Chondrocyte (in vitro differentiated cells): ENCODE measurements around the gene ZNF148. TPM values are rescaled to one million over a fixed set of nuclear protein-coding genes. Genes with fewer than 3 reads are reported as not detected.

Experiments
- DNase-seq: peaks from one replicate; pipeline ENCODE4 v3.0.0; 2021; ENCODE audit warnings: mixed read lengths, low spot score
- H3K27ac Mint-ChIP-seq: one replicate; pipeline ENCODE4 v1.8.0; 2021; ENCODE audit warnings: mild to moderate bottlenecking, moderate library complexity, mixed read lengths; ENCODE audit not compliant: unreplicated experiment
- H3K27me3 Mint-ChIP-seq: 2 replicates; pipeline ENCODE4 v1.8.0; 2021; ENCODE audit warnings: low read depth, mixed read lengths
- H3K36me3 Mint-ChIP-seq: 2 replicates; pipeline ENCODE4 v1.8.0; 2021; ENCODE audit warnings: low read depth, mixed read lengths
- H3K4me1 Mint-ChIP-seq: 2 replicates; pipeline ENCODE4 v1.8.0; 2021; ENCODE audit warnings: low read depth, mild to moderate bottlenecking, mixed read lengths
- H3K4me3 Mint-ChIP-seq: one replicate; pipeline ENCODE4 v1.8.0; 2021; ENCODE audit warnings: mild to moderate bottlenecking, moderate library complexity, mixed read lengths; ENCODE audit not compliant: unreplicated experiment
- H3K9me3 Mint-ChIP-seq: 2 replicates; pipeline ENCODE4 v1.8.0; 2021; ENCODE audit warnings: low read depth, mixed read lengths
- CTCF ChIP-seq: fragments of 200-600 bp; sonication (generic); IDR thresholded peaks from 2 replicates; pipeline ENCODE4 v1.5.0; 2021; ENCODE audit warnings: antibody characterized with exemption, mild to moderate bottlenecking, moderate library complexity
- total RNA-seq: library from RNA; stranded (reverse); gene quantifications from 3 replicates; pipeline ENCODE4 v1.2.1, GENCODE V29; 2021

The ZNF148 gene
- total RNA-seq, 1 donor from 2014 or later, result 45.9 TPM

DNA sequence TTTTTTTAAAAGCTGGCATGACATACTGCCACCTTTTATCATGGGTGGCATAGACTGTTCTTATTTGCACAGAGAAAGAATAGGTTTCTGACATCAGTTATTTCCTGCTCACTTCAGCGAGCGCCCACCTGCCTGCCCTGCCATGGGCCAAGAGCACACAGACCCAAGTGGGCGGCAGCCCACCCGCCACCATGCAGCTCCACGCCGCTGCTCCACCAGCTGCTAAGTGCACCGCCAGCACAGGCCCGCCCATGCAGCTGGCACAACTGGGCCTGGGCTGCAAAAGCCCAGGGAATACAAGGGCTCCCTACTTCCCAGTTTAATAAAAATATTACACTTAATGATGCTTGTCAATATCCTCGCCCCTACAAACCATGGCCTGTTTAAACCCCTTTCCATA lies 15.4 kb downstream of the ZNF148 start:
- peaks cover 40% of the 10 kb centered on the region for H3K4me1 Mint-ChIP-seq
- peaks cover 1% of the 10 kb centered on the region for H3K36me3 Mint-ChIP-seq
- H3K4me3 Mint-ChIP-seq, result no peak overlapping the region
- H3K9me3 Mint-ChIP-seq, result peaks cover 2% of the 10 kb centered on the region
- no peak overlapping the region for H3K27ac Mint-ChIP-seq
- no peak for DNase-seq
- H3K27me3 Mint-ChIP-seq, result no peaks in the 10 kb centered on the region
- no peak for TF ChIP-seq CTCF

DNA sequence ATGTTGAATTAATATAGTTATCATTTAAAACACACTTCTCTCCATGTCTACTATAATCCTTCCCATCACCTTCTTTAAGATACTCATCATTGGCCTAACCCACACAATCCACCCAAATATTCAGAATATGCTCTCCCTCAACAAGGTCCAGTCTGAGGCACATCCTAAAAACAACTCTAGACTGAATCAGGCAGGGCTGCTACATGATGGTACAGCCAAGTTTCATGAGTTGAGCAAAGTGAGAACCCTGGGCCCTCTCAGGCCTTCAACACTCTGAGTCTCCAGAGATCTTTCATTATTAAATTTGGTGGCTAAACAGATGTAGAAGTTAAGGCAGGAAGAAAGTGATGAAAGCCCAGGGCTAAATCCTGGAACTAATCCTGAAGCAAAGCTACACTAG lies 16.2 kb downstream of the ZNF148 start:
- H3K9me3 Mint-ChIP-seq, result peaks cover 2% of the 10 kb centered on the region
- no peak overlapping the region for H3K4me3 Mint-ChIP-seq
- DNase-seq, result no peak
- TF ChIP-seq CTCF, result no peak
- H3K27ac Mint-ChIP-seq, result no peak overlapping the region
- H3K36me3 Mint-ChIP-seq, result peaks cover 1% of the 10 kb centered on the region
- peaks cover 40% of the 10 kb centered on the region for H3K4me1 Mint-ChIP-seq
- H3K27me3 Mint-ChIP-seq, result no peaks in the 10 kb centered on the region

GRCh38 chr3:125357837-125358236 lies 17.3 kb downstream of the ZNF148 start:
- H3K4me1 Mint-ChIP-seq, result peaks cover 46% of the 10 kb centered on the region
- H3K36me3 Mint-ChIP-seq, result peaks cover under 1% of the 10 kb centered on the region
- H3K27ac Mint-ChIP-seq, result no peak overlapping the region
- DNase-seq, result no peak
- H3K27me3 Mint-ChIP-seq, result no peaks in the 10 kb centered on the region
- peaks cover 2% of the 10 kb centered on the region for H3K9me3 Mint-ChIP-seq
- no peak overlapping the region for H3K4me3 Mint-ChIP-seq
- no peak for TF ChIP-seq CTCF

DNA sequence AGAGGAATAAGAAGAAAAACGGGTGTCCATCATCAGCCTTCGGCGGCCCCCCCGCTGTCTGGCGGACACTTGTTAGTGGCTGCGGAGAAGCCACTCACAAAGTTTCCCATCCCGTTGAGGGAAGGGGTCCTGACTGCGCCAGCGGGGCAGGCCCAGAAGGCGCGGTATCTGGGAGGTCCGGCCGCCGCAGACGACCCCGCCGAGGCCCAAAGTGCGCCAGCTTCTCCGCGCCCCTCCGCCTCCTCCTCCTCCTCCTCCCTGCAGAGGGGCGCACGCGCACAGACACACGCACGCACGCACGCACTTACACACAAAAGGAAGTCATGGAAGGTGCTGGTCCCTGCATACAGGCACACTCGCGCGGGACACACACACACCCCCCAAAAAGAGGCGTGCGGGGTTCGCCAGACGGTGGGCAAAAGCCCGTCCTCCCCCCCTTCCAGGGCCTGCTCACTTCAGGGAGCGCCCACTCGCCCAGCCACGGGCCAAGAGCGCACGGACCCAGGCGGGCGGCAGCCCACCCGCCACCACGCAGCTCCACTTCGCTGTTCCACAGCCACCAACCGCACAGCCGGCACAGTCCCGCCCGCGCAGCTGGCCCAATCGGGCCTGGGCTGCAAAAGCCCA lies 18.0 kb downstream of the ZNF148 start:
- no peak overlapping the region for H3K27ac Mint-ChIP-seq
- H3K9me3 Mint-ChIP-seq, result peaks cover 2% of the 10 kb centered on the region
- no peak for DNase-seq
- H3K27me3 Mint-ChIP-seq, result no peaks in the 10 kb centered on the region
- peaks cover 52% of the 10 kb centered on the region for H3K4me1 Mint-ChIP-seq
- no peak overlapping the region for H3K4me3 Mint-ChIP-seq
- no peak for TF ChIP-seq CTCF
- no peaks in the 10 kb centered on the region for H3K36me3 Mint-ChIP-seq

- Mint-ChIP-seq H3K27me3 (no peaks in the 10 kb centered on the region), H3K27ac (peak overlapping the region; percentile 73), H3K36me3 (no peaks in the 10 kb centered on the region), H3K9me3 (peaks cover 2% of the 10 kb centered on the region), H3K4me3 (no peak overlapping the region), H3K4me1 (peaks cover 56% of the 10 kb centered on the region)
- no peak for DNase-seq
- TF ChIP-seq CTCF, result no peak
Observed at GRCh38 chr3:125356140-125357026, 18.7 kb downstream of the ZNF148 start.
